Testis (tissue), 2 donors: ENCODE data around the gene RPN2.

ENCODE experiments used
- CTCF ChIP-seq, 3 experiments: fragments of 450-650 bp in 2 of 3; fragments of 200-600 bp in 1 of 3; sonication (generic) in 1 of 3; IDR thresholded peaks; one replicate each; pipeline ENCODE4 v1.5.1; 2016 to 2019; ENCODE audit warnings: antibody characterized with exemption in 3 of 3, mild to moderate bottlenecking in 2 of 3, moderate library complexity in 1 of 3
- POLR2A ChIP-seq: fragments of 450-650 bp; IDR thresholded peaks from one replicate; pipeline ENCODE4 v1.6.1; 2017; ENCODE audit warnings: antibody characterized with exemption, mild to moderate bottlenecking, moderate library complexity

- TF ChIP-seq CTCF (IDR thresholded peaks at IDR 0.05), result no peak
- TF ChIP-seq POLR2A, result no peak
Measured at GRCh38 chr20:37222086-37222485, 43.0 kb downstream of the RPN2 start.
